ENCODE results near the gene DDX46. TPM values are rescaled to one million over a fixed set of nuclear protein-coding genes. Genes with fewer than 3 reads are reported as not detected.

DDX46 gene
- total and polyA plus RNA-seq, 2 of the 8 experiments (the other 6 are each of a cell fraction or from before 2014, with no cell fraction given) = 22.6 to 110 TPM

DNA sequence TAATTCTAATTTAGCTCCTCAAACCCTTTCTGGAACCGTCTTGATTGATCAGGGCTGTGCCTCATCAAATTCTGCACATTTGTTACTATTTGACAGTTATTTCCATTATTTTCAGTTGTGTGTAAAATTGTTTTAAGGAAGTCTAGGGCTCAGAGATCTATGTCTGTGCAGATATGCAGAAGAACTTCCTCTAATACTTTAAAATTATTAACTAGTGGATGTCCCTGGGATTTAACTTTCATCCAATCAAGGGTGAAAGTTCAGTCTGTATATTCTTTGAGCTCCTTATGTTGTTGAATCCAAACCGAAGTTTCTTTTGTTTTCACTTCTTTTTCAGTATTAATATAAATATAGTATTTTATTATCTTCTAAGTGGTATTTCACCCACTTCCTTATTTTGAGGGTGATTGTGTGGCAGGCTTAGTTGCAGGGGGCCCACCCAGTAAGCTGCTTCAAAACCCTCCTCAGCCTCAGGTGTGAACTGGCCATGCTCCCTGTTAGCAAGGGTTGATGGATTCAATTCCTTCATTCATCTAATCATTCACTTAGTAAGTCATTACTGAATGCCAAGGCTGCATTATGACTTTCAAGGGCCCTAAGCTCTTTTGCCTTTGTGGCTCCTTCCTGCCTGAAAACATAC lies 22.3 kb upstream of the DDX46 start:
- H3K4me2 ChIP-seq (ENCODE audit: insufficient read depth in 1 of 2, low read depth in 2 of 2, low read length in 2 of 2) = no peak overlapping the region
- peaks cover 3 to 27% of the 10 kb centered on the region in 2 experiments; a peak in 3 of 4 replicates for H3K79me2 ChIP-seq (ENCODE audit: control insufficient read depth in 1 of 2, insufficient read depth in 2 of 2, low read length in 2 of 2)
- H3K27ac ChIP-seq (ENCODE audit: low read depth, low read length) = no peak overlapping the region
- TF ChIP-seq EGR1 (IDR thresholded peaks at IDR 0.05; ENCODE audit: borderline replicate concordance, low read depth, low read length) (no peak), RBBP5 (IDR thresholded peaks at IDR 0.05; ENCODE audit: borderline replicate concordance, low read depth, low read length) (no peak), BCL11A (IDR thresholded peaks at IDR 0.05; ENCODE audit: low read depth in 2 of 2, low read length in 2 of 2) (no peak), SP1 (IDR thresholded peaks at IDR 0.05; ENCODE audit: low read depth, low read length) (no peak), JUN (IDR thresholded peaks at IDR 0.05; ENCODE audit: low read depth, low read length) (no peak), CBX8 (IDR thresholded peaks at IDR 0.05; ENCODE audit: borderline replicate concordance, low read depth, low read length) (no peak)
- TF ChIP-seq, protein P1, sequence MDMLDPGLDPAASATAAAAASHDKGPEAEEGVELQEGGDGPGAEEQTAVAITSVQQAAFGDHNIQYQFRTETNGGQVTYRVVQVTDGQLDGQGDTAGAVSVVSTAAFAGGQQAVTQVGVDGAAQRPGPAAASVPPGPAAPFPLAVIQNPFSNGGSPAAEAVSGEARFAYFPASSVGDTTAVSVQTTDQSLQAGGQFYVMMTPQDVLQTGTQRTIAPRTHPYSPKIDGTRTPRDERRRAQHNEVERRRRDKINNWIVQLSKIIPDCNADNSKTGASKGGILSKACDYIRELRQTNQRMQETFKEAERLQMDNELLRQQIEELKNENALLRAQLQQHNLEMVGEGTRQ (IDR thresholded peaks at IDR 0.05; ENCODE audit: low read length) = no peak
- CTCF ChIA-PET (ENCODE audit: partially characterized antibody) = interaction anchor here (0.6 to 2.2 kb wide), 6 partner anchors 21 to 545 kb away, joined by 3 to 17 read pairs (median 3); no protein-coding TSS in a partner anchor
- no peak overlapping the region for H3K23ac ChIP-seq (ENCODE audit: insufficient read length)
- H2AFZ ChIP-seq (ENCODE audit: low read length) = no peak overlapping the region
- H3K14ac ChIP-seq (ENCODE audit: insufficient read length) = no peak overlapping the region
- H3K18ac ChIP-seq (ENCODE audit: extremely low read depth, low read length) = no peak overlapping the region
- no peak for FAIRE-seq
- H3K23me2 ChIP-seq (ENCODE audit: low read depth, low read length) = peaks cover 3% of the 10 kb centered on the region; the same call in 1 of the 2 replicates
- no peak overlapping the region for H4K91ac ChIP-seq (replicated peaks; ENCODE audit: insufficient read length, low read length)
- no peaks in the 10 kb centered on the region for H3K4me1 ChIP-seq (replicated peaks in 1 of 4; ENCODE audit: control insufficient read depth in 3 of 4, insufficient read depth in 4 of 4, low read length in 3 of 4)
- H3K9me3 ChIP-seq (ENCODE audit: insufficient read depth in 2 of 2, low read depth in 1 of 2, low read length in 1 of 2) = no peaks in the 10 kb centered on the region
- 86% methylated on average over 2 of the region's 2 CpGs; no CpG with 5 or more reads in 1 of the 2 experiments for WGBS, 2 experiments (ENCODE audit: extremely low coverage in 1 of 2, insufficient coverage in 1 of 2, insufficient read length in 1 of 2, insufficient replicate concordance in 2 of 2, low coverage in 1 of 2, low lambda C conversion rate in 2 of 2, missing lambda C conversion rate in 1 of 2)
- H2AK5ac ChIP-seq (ENCODE audit: low read depth, low read length) = no peak overlapping the region
- H4K5ac ChIP-seq (ENCODE audit: insufficient read length, low read depth, low read length) = no peak overlapping the region
- no peak overlapping the region for H3K56ac ChIP-seq (replicated peaks; ENCODE audit: insufficient read length, low read depth, low read length)
- H2BK5ac ChIP-seq (ENCODE audit: low read depth, low read length) = no peak overlapping the region
- H3K27me3 ChIP-seq (replicated peaks in 1 of 4; ENCODE audit: control insufficient read depth in 3 of 4, extremely low read depth in 1 of 4, insufficient read depth in 3 of 4, low read length in 3 of 4) = no peaks in the 10 kb centered on the region
- no peak overlapping the region for H2BK20ac ChIP-seq (ENCODE audit: low read length)
- no peak overlapping the region for H3K4ac ChIP-seq (replicated peaks; ENCODE audit: insufficient read length, low read depth, low read length)
- DNase-seq (ENCODE audit: low read depth in 1 of 2, low spot score in 2 of 2) = no peak
- no peak overlapping the region for H4K8ac ChIP-seq (ENCODE audit: extremely low read depth, insufficient read depth, low read length)
- no peak overlapping the region for H2BK12ac ChIP-seq (ENCODE audit: low read depth, low read length)
- peaks cover 4% of the 10 kb centered on the region; the same call in 1 of the 2 replicates for H3K79me1 ChIP-seq (ENCODE audit: low read depth, low read length)
- H3K9ac ChIP-seq (replicated peaks in 1 of 4; ENCODE audit: extremely low read depth in 1 of 4, low read depth in 3 of 4, low read length in 3 of 4) = no peak overlapping the region
- no peak overlapping the region for H2BK15ac ChIP-seq (ENCODE audit: low read length)
- POLR2A ChIA-PET (ENCODE audit: partially characterized antibody) = interaction anchor here (1.2 to 2.9 kb wide), 3 partner anchors 10 to 168 kb away, joined by 3 to 14 read pairs (median 3); partner anchors contain the start of genes DDX46 and PCBD2
- H3K4me3 ChIP-seq (ENCODE audit: extremely low read depth in 1 of 4, insufficient read depth in 2 of 4, low read depth in 3 of 4, low read length in 4 of 4) = no peak overlapping the region
- no peak overlapping the region for H2BK120ac ChIP-seq (replicated peaks; ENCODE audit: low read depth, low read length)
- H4K20me1 ChIP-seq (replicated peaks in 1 of 2; ENCODE audit: control insufficient read depth in 1 of 2, insufficient read depth in 2 of 2, low read length in 2 of 2) = peaks cover 0 to 2% of the 10 kb centered on the region in 2 experiments
- peaks cover 0 to 3% (median 0%) of the 10 kb centered on the region in 4 experiments; a peak in 1 of 8 replicates for H3K36me3 ChIP-seq (ENCODE audit: control insufficient read depth in 2 of 4, insufficient read depth in 4 of 4, low read length in 3 of 4)
